Keratinocyte (primary cell): Measurements from ENCODE around the gene ZSCAN31.

Source experiments
- CTCF ChIP-seq, 3 experiments: IDR thresholded peaks in 1 of 3; conservative IDR thresholded peaks in 1 of 3; optimal IDR thresholded peaks in 1 of 3; 2 replicates in 2 of 3; 3 replicates in 1 of 3; pipeline versions ENCODE3 to v1.5.1; 2011; ENCODE audit warnings: low read length in 3 of 3, mild to moderate bottlenecking in 3 of 3, moderate library complexity in 2 of 3, control low read depth in 1 of 3, inconsistent platforms in 1 of 3; ENCODE audit not compliant: insufficient read depth in 2 of 3; ENCODE audit errors: extremely low read depth in 1 of 3
- EZH2 ChIP-seq: IDR thresholded peaks from one replicate; pipeline ENCODE4 v1.6.1; 2012; ENCODE audit warnings: inconsistent platforms, mild to moderate bottlenecking, low read length, moderate library complexity

- TF ChIP-seq EZH2 (no peak), CTCF (optimal IDR thresholded peaks at IDR 0.05 in 1 of 3, IDR thresholded peaks at IDR 0.05 in 1 of 3, conservative IDR thresholded peaks at IDR 0.05 in 1 of 3; ENCODE audit: extremely low read depth in 1 of 3, insufficient read depth in 2 of 3, low read length in 3 of 3) (no peak)
Measured at GRCh38 chr6:28368522-28368921, 32.6 kb upstream of the ZSCAN31 start.
